ENCODE results near the gene LYRM7.
A peak's percentile ranks its signal among the peaks of the same experiment; 100 is the strongest.

LYRM7 gene

DNA sequence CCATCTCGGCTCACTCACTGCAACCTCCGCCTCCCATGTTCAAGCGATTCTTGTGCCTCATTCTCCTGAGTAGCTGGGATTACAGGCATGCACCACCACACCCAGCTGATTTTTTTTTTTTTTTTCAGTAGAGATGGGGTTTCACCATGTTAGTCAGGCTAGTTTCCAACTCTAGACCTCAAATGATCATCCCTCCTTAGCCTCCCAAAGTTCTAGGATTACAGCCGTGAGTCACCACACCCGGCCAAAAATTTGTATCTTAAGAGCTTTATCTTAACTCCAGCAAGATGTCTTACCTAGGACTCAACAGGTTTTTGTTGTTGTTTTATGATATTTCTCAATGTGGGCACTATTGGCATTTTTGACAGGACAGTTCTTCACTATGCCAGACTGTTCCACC is 27.9 kb downstream of the LYRM7 start:
- Mint-ChIP-seq H3K36me3 (ENCODE audit: low read depth) (peaks cover 17% of the 10 kb centered on the region), H3K4me3 (no peak overlapping the region), H3K4me1 (ENCODE audit: low read depth) (peaks cover 4% of the 10 kb centered on the region), H3K9me3 (no peaks in the 10 kb centered on the region), H3K27me3 (no peaks in the 10 kb centered on the region), H3K27ac (no peak overlapping the region)

DNA sequence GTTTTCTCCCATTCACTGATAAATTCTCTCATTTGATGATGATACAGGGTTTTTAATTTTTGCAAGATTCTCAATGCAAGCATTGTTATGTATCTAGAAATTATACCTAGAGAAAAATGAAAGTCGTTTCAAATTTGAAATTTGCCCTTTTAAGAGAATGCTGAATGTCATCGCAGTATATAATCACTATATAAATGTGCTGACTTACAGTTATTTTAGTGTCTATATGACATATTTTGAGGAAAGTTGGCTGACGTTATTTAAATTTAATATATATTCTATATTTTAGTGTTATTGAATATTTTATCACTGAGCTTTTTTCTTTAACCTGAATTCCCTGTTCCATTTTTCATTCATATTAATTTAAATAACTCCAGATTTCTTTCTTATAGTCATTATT is 29.8 kb downstream of the LYRM7 start:
- H3K27me3 Mint-ChIP-seq: no peaks in the 10 kb centered on the region
- H3K36me3 Mint-ChIP-seq (ENCODE audit: low read depth): peaks cover 17% of the 10 kb centered on the region
- no peak overlapping the region for H3K4me3 Mint-ChIP-seq
- no peak overlapping the region for H3K27ac Mint-ChIP-seq
- H3K4me1 Mint-ChIP-seq (ENCODE audit: low read depth): peaks cover 1% of the 10 kb centered on the region
- H3K9me3 Mint-ChIP-seq: no peaks in the 10 kb centered on the region

DNA sequence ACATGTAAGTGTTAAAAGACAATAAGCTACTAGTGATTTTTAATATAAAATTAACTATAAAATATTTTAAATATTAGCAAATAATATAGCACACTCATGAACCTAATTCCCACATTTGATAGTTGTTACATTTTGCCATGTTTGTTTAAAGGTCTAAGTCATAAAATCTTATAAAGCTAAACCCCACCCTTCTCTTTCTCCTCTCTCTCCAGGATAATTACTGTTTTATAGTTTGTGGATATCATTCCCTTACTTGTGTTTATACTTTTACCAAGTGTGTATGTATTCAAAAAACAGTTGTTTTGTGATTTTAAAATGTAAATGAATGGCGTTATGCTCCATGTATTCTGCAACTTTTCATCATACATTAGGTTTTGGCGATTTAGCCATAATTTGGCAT is 34.2 kb downstream of the LYRM7 start:
- Mint-ChIP-seq H3K9me3 (no peaks in the 10 kb centered on the region), H3K27ac (no peak overlapping the region), H3K4me3 (no peak overlapping the region), H3K4me1 (ENCODE audit: low read depth) (peaks cover 29% of the 10 kb centered on the region), H3K36me3 (ENCODE audit: low read depth) (peaks cover 12% of the 10 kb centered on the region), H3K27me3 (no peaks in the 10 kb centered on the region)

DNA sequence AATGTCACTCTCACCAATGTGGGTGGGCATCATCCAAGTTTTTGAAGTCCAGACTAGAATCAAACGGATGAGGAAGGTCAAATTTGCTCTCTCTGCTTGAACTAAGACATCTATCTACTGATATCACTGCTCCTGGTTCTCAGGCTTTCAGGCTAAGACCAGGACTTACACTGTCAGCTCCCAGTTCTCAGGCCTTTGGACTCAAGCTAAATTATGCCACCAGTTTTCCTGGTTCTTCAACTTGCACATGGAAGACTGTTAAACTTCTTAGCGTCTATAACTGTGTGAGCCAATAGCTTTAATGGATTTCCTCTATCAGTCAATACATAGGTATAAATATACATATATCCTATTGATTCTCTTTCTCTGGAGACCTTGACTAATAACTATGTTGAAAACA is 35.3 kb downstream of the LYRM7 start:
- H3K4me3 Mint-ChIP-seq: no peak overlapping the region
- no peaks in the 10 kb centered on the region for H3K27me3 Mint-ChIP-seq
- H3K27ac Mint-ChIP-seq: no peak overlapping the region
- H3K4me1 Mint-ChIP-seq (ENCODE audit: low read depth): peaks cover 40% of the 10 kb centered on the region
- H3K36me3 Mint-ChIP-seq (ENCODE audit: low read depth): peaks cover 5% of the 10 kb centered on the region
- H3K9me3 Mint-ChIP-seq: no peaks in the 10 kb centered on the region

DNA sequence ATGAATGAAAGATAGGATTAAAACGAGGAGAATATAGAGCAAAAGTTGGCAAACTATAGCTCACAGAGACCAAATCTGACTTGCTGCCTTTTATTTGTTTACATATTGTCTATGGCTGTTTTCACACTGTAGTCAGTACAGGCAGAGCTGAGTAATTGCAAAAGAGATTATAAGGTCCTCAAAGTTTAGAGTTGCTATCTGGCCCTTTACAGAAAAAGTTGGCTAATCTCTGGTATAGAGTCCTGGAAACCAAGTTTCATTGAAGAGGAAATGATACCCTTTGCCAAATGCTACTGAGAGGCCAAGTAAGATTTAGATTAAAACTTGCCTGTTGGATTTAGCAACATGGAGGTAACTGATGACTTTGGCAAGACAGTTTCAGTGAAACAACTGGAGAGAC is 36.0 kb downstream of the LYRM7 start:
- peak overlapping the region; percentile 4 for H3K27ac Mint-ChIP-seq
- H3K4me3 Mint-ChIP-seq: no peak overlapping the region
- H3K9me3 Mint-ChIP-seq: no peaks in the 10 kb centered on the region
- peaks cover 46% of the 10 kb centered on the region for H3K4me1 Mint-ChIP-seq (ENCODE audit: low read depth)
- peaks cover 5% of the 10 kb centered on the region for H3K36me3 Mint-ChIP-seq (ENCODE audit: low read depth)
- no peaks in the 10 kb centered on the region for H3K27me3 Mint-ChIP-seq

DNA sequence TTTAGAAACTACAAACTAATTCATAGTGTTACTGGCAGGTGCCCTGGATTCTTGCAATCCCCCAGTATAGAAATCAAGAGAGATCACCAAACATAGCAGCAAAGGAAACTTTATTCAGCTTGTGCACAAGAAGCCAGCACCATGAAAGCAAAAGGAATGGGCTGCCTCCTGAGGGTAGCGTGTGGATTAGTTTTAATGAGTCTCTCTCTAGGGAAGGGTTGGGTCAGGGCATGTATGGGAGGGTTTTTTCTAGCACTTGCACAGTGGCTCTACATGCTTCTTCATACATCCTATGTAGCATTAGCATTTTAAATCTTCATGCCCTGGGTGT is 38.4 kb downstream of the LYRM7 start:
- H3K4me3 Mint-ChIP-seq: peak overlapping the region; percentile 79
- H3K27ac Mint-ChIP-seq: peak overlapping the region; percentile 96
- no peaks in the 10 kb centered on the region for H3K9me3 Mint-ChIP-seq
- no peaks in the 10 kb centered on the region for H3K27me3 Mint-ChIP-seq
- no peaks in the 10 kb centered on the region for H3K36me3 Mint-ChIP-seq (ENCODE audit: low read depth)
- peaks cover 59% of the 10 kb centered on the region for H3K4me1 Mint-ChIP-seq (ENCODE audit: low read depth)

DNA sequence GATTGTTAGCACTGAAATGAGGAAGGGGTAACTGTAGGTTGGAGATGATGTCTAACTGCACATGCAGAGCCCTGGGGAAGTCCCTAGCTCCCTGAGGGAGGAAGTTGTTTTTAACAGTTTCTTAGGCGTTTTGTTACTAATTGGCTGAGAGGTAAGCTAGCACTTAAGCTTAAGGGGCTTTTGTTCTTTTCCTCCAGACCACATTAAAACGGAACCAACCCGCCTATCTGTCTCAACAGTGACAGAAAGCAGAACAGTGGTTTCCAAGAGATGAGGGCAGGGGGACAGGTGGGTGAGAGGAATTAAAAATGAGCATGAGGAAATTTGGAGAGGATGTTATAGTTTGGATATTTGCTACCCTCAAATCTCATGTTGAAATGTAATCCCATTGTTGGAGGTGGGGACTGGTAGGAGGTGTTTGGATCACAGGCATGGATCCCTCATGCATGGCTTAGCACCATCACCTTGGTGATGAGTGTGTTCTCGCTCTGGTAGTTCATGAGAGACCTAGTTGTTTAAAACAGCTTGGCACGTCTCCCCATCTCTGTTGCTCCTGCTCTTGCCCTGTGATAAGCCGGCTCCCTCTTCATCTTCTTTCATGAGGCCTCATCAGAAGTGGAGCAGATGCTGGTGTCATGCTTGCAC is 38.9 kb downstream of the LYRM7 start:
- H3K27me3 Mint-ChIP-seq: no peaks in the 10 kb centered on the region
- peaks cover 63% of the 10 kb centered on the region for H3K4me1 Mint-ChIP-seq (ENCODE audit: low read depth)
- H3K9me3 Mint-ChIP-seq: no peaks in the 10 kb centered on the region
- H3K36me3 Mint-ChIP-seq (ENCODE audit: low read depth): no peaks in the 10 kb centered on the region
- H3K27ac Mint-ChIP-seq: peak overlapping the region; percentile 96
- H3K4me3 Mint-ChIP-seq: peak overlapping the region; percentile 79

DNA sequence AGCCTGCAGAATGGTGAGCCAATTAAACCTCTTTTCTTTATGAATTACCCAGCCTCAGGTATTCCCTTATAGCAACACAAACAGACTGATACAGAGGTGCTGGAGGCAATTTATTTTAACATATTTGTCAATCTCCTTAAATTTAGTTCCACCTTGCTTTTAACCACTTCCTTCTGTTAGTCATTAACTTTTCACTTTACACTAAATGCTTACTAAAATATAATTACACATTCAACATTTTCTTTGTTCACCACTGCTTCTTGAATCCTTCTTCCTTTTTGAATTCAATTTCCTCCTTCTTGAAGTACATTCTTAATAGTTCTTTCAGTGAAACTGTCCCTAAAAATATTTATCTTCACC is 39.4 kb downstream of the LYRM7 start:
- H3K27me3 Mint-ChIP-seq: no peaks in the 10 kb centered on the region
- no peaks in the 10 kb centered on the region for H3K9me3 Mint-ChIP-seq
- H3K4me3 Mint-ChIP-seq: peak overlapping the region; percentile 79
- H3K27ac Mint-ChIP-seq: peak overlapping the region; percentile 96
- H3K36me3 Mint-ChIP-seq (ENCODE audit: low read depth): no peaks in the 10 kb centered on the region
- peaks cover 68% of the 10 kb centered on the region for H3K4me1 Mint-ChIP-seq (ENCODE audit: low read depth)

DNA sequence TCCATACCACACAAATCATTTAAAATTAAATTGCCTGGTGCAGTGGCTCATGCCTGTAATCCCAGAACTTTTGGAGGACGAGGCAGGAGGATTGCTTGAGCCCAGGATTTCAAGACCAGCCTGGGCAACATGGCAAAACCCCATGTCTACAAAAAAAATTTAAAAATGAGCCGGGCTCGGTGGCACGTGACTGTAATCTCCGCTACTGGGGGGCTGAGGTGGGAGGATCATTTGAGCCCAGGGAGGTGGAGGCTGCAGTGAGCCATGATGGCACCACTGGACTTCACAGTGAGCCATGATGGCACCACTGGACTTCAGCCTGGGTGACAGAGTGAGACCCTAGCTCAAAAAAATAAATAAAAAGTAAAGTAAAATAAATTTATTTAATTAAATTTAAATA is 40.9 kb downstream of the LYRM7 start:
- no peak overlapping the region for H3K27ac Mint-ChIP-seq
- peaks cover 69% of the 10 kb centered on the region for H3K4me1 Mint-ChIP-seq (ENCODE audit: low read depth)
- H3K4me3 Mint-ChIP-seq: peak overlapping the region; percentile 44
- H3K9me3 Mint-ChIP-seq: no peaks in the 10 kb centered on the region
- no peaks in the 10 kb centered on the region for H3K36me3 Mint-ChIP-seq (ENCODE audit: low read depth)
- H3K27me3 Mint-ChIP-seq: no peaks in the 10 kb centered on the region

DNA sequence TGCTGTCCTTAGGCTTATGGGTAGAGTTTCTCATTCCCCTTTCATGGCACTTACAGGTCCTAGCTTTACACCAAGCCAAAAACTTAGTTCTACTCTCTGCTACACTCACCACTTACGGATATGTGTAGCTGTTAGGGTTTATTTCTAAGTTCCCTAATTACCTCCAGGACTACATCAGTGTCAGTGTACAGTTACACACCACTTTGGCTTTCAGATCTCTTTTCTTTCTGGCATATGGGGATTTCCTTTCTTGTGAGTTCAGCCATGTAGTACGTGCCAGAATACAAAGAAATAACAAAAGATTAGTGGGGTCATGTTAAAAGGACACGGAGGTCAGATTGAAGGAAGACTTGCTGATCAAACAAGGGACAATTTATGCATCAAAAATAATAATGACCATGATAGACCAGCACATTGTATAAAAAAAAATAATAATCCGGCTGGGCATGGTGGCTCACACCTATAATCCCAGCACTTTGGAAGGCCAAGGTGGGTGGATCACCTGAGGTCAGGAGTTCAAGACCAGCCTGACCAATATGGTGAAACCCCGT is 41.8 kb downstream of the LYRM7 start:
- Mint-ChIP-seq H3K4me3 (peak overlapping the region; percentile 63), H3K9me3 (no peaks in the 10 kb centered on the region), H3K27ac (peak overlapping the region; percentile 72), H3K36me3 (ENCODE audit: low read depth) (no peaks in the 10 kb centered on the region), H3K27me3 (no peaks in the 10 kb centered on the region), H3K4me1 (ENCODE audit: low read depth) (peaks cover 65% of the 10 kb centered on the region)

DNA sequence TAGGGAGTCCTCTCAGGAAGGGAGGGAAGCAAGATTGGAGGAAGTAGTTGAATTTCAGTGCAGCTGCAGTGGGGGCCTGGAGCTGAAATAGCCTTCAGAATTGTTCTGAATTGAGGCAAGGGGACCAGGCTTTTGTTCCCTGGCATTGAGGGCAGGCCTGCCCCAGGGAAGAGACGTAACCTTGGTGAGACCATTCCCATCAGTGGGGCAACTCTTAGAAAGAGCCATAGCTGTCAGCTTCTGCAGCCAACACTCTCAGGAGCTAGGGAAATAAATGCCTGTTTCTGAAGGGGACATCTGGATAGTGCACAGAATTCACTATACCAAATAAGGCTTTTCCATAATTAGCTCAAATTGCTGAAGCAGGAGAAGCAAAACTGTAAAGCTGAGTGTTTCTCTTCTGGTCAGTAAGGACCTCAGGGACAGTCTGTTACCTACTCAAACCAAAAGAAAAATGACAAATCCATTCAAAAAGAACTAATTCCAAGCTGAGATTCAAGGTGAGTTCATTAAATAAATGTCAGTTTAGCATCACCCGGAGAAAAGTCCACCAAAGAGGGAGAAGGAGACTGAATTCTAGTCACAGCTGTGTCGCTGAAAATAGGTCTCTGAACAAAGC is 44.0 kb downstream of the LYRM7 start:
- no peaks in the 10 kb centered on the region for H3K27me3 Mint-ChIP-seq
- no peak overlapping the region for H3K4me3 Mint-ChIP-seq
- H3K36me3 Mint-ChIP-seq (ENCODE audit: low read depth): no peaks in the 10 kb centered on the region
- no peaks in the 10 kb centered on the region for H3K9me3 Mint-ChIP-seq
- no peak overlapping the region for H3K27ac Mint-ChIP-seq
- peaks cover 65% of the 10 kb centered on the region for H3K4me1 Mint-ChIP-seq (ENCODE audit: low read depth)

DNA sequence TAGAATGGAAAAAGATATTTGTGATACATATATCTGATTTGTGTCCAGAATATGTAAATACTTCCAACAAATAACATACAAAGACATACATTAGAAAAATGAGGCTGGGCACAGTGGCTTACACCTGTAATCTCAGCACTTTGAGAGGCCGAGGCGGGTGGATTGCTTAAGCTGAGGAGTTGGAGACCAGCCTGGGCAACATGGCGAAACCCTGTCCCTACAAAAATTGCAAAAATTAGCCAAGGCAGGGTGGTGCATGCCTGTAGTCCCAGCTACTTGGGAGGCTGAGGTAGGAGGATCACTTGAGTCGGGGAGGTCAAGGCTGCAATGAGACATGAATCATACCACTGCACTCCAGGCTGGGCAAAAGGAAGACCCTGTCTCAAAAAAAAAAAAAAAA is 47.0 kb downstream of the LYRM7 start:
- no peaks in the 10 kb centered on the region for H3K9me3 Mint-ChIP-seq
- H3K27ac Mint-ChIP-seq: no peak overlapping the region
- H3K27me3 Mint-ChIP-seq: no peaks in the 10 kb centered on the region
- no peak overlapping the region for H3K4me3 Mint-ChIP-seq
- H3K36me3 Mint-ChIP-seq (ENCODE audit: low read depth): no peaks in the 10 kb centered on the region
- H3K4me1 Mint-ChIP-seq (ENCODE audit: low read depth): peaks cover 53% of the 10 kb centered on the region

DNA sequence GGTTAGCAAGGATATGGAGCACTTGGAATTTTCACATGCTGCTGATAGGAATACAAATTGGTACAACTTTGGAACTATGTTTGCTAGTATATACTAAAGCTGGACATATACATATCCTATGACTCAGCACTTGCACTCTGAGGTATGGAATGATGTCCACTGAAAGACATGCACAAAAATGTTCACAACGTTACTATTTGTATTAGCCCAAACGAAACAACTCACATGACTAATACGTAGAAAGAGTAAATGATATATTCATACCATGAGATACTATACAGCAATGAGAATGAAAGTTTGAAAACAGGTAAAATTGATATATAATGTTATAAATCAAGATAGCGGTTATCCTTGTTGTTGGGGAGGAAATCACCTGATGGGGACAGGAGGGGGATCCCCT is 47.6 kb downstream of the LYRM7 start:
- Mint-ChIP-seq H3K36me3 (ENCODE audit: low read depth) (no peaks in the 10 kb centered on the region), H3K27me3 (no peaks in the 10 kb centered on the region), H3K9me3 (no peaks in the 10 kb centered on the region), H3K4me1 (ENCODE audit: low read depth) (peaks cover 52% of the 10 kb centered on the region), H3K4me3 (no peak overlapping the region), H3K27ac (no peak overlapping the region)

DNA sequence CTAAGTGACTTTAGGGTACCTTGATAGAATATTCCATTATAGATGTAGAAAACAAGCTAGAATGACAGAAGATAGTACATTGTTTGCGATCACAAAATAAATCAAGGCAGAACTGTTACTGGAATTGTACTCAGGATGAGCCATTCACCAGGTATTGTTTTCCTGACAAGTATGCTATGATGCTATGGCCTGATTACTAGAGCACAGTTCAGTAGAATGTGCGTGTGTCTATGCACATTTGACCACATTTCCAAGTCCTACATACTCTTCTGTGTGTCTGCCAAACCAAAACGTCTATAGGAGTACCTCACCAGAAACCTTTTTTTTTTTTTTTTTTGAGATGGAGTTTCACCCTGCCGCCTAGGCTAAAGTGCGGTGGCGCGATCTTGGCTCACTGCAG is 49.8 kb downstream of the LYRM7 start:
- no peak overlapping the region for H3K4me3 Mint-ChIP-seq
- H3K9me3 Mint-ChIP-seq: no peaks in the 10 kb centered on the region
- H3K27ac Mint-ChIP-seq: no peak overlapping the region
- H3K4me1 Mint-ChIP-seq (ENCODE audit: low read depth): peaks cover 37% of the 10 kb centered on the region
- no peaks in the 10 kb centered on the region for H3K27me3 Mint-ChIP-seq
- no peaks in the 10 kb centered on the region for H3K36me3 Mint-ChIP-seq (ENCODE audit: low read depth)

DNA sequence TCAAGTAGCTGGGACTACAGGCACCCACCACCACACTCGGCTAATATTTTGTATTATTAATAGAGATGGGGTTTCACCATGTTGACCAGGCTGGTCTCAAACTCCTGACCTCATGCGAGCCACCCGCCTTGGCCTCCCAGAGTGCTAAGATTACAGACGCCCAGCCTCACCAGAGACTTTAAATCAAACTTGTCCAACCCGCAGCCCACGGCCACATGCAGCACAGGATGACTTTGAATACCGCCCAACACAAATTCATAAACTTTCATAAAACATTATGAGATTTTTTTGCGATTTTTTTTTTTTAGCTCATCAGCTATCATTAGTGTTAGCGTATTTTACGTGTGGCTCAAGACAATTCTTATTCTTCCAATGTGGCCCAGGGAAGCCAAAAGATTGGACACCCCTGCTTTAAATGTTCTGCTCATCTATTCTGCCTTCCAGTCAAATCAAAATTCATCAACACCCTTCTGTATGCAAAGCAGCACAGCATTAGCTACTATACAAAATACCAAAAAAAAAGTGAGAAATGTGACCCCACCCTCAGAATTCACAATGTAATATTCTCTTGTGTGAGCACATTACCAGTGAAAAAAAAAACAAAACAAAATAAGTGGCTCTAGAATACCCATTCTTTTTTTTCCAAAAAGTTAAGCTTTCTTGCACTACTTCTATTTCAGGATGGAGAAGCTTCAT is 50.4 kb downstream of the LYRM7 start:
- Mint-ChIP-seq H3K9me3 (no peaks in the 10 kb centered on the region), H3K4me3 (no peak overlapping the region), H3K36me3 (ENCODE audit: low read depth) (no peaks in the 10 kb centered on the region), H3K27me3 (no peaks in the 10 kb centered on the region), H3K4me1 (ENCODE audit: low read depth) (peaks cover 37% of the 10 kb centered on the region), H3K27ac (no peak overlapping the region)
